Measurements from ENCODE around the gene ATG16L1. TPM values are rescaled to one million over a fixed set of nuclear protein-coding genes. Genes with fewer than 3 reads are reported as not detected.
A peak's percentile ranks its signal among the peaks of the same experiment; 100 is the strongest.

The ATG16L1 gene
- total and polyA plus RNA-seq, 2 of the 4 experiments (the other 2 are of a cell fraction), result 20.0 to 26.2 TPM

DNA sequence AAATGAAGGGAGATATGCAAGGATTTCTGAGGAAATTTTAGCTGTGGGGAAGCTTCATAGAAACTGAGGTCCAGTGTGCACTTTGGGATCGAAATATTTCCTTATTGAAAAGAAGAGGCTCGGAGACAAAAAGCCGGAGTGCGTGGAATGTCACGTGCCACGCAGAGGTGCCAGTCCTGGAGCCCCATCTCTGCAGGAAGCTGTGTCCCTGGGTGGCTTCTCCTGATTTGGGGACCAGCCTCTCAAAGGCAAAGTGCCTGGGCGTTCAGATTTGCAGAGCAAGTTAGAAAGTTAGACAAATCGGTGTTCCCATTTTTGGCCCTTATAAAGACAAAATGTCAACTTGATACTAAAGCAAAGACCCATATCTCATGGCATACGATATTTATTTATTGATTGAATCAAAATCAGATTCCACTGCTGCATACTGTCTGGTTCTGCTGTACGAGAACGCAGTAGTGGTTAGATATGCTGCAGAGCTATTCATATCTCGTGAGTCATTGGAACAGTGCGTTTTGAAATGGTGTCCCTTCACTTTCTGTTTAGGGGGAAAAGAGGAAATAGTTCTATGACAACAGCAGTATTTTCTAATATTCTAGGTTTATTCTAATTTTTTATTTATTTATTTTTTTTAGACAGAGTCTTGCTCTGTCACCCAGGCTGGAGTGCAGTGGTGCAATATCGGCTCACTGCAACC lies 9.1 kb upstream of the ATG16L1 start:
- Histone ChIP-seq H3K4me2 (ENCODE audit: low read depth, low read length) (no peak overlapping the region), H2AK5ac (ENCODE audit: low read depth, low read length) (no peak overlapping the region), H3K14ac (replicated peaks; ENCODE audit: low read depth, low read length) (no peak overlapping the region), H3K23ac (ENCODE audit: low read depth, low read length) (no peak overlapping the region), H4K8ac (ENCODE audit: low read depth in 2 of 2, low read length in 2 of 2) (no peak overlapping the region), H2AK9ac (replicated peaks; ENCODE audit: low read depth, low read length, poor library complexity) (no peak overlapping the region), H3K9me3 (ENCODE audit: control insufficient read depth, insufficient read depth, low read length) (peaks cover 3% of the 10 kb centered on the region; the same call in 1 of the 2 replicates), H2BK5ac (ENCODE audit: low read depth, low read length, poor library complexity, severe bottlenecking) (no peak overlapping the region), H4K5ac (ENCODE audit: low read depth, low read length) (no peak overlapping the region), H2AFZ (replicated peaks; ENCODE audit: low read length, poor library complexity) (no peak overlapping the region), H2BK20ac (ENCODE audit: low read depth, low read length) (no peak overlapping the region), H2BK120ac (ENCODE audit: low read depth, low read length) (no peak overlapping the region), H3K4me3 (ENCODE audit: insufficient read depth, low read depth, low read length) (no peak overlapping the region), H3K9me1 (ENCODE audit: insufficient read depth, low read length) (no peaks in the 10 kb centered on the region), H3K27ac (ENCODE audit: insufficient read depth, low read length) (no peak overlapping the region), H3K9ac (ENCODE audit: low read depth, low read length) (no peak overlapping the region), H4K20me1 (ENCODE audit: insufficient read depth, low read length) (no peaks in the 10 kb centered on the region), H4K91ac (ENCODE audit: insufficient read depth, low read depth, low read length) (no peak overlapping the region), H3K4ac (ENCODE audit: low read depth, low read length) (no peak overlapping the region), H3K56ac (ENCODE audit: extremely low read depth, insufficient read depth, low read length) (no peak overlapping the region), H3K79me1 (ENCODE audit: low read depth in 1 of 2, low read length in 2 of 2) (no peaks in the 10 kb centered on the region), H3K4me1 (ENCODE audit: control insufficient read depth, insufficient read depth, low read length) (no peaks in the 10 kb centered on the region), H2BK15ac (ENCODE audit: low read depth, low read length) (no peak overlapping the region), H3K27me3 (ENCODE audit: control insufficient read depth, insufficient read depth, low read length) (peaks cover 8% of the 10 kb centered on the region; the same call in 1 of the 2 replicates), H3K36me3 (ENCODE audit: control insufficient read depth, insufficient read depth, low read length) (no peaks in the 10 kb centered on the region), H3K18ac (ENCODE audit: low read depth, low read length) (no peak overlapping the region)
- intact Hi-C loops (cut with micrococcal nuclease), result no loop called here
- WGBS, 2 experiments (ENCODE audit: extremely low coverage in 2 of 2, insufficient read length in 1 of 2), result 60% methylated on average over 1 of the region's 14 CpGs; no CpG with 5 or more reads in 1 of the 2 experiments
- BruUV-seq (replicated peaks), result no TSS peak
- TF ChIP-seq POLR2A (IDR thresholded peaks at IDR 0.05; ENCODE audit: low read depth, low read length) (no peak), MAFK (IDR thresholded peaks at IDR 0.05; ENCODE audit: low read depth, low read length) (no peak), NFE2L2 (IDR thresholded peaks at IDR 0.05; ENCODE audit: low read depth, low read length) (no peak), CHD1 (IDR thresholded peaks at IDR 0.05; ENCODE audit: low read depth, low read length) (no peak), SMC3 (IDR thresholded peaks at IDR 0.05; ENCODE audit: low read depth, low read length) (no peak), RCOR1 (IDR thresholded peaks at IDR 0.05; ENCODE audit: insufficient replicate concordance, low read length) (no peak), MXI1 (IDR thresholded peaks at IDR 0.05; ENCODE audit: borderline replicate concordance, low read depth, low read length) (no peak), RAD21 (IDR thresholded peaks at IDR 0.05; ENCODE audit: low read length) (no peak), BHLHE40 (IDR thresholded peaks at IDR 0.05; ENCODE audit: low read depth, low read length) (no peak), CEBPB (IDR thresholded peaks at IDR 0.05; ENCODE audit: low read depth, low read length) (no peak), FOS (IDR thresholded peaks at IDR 0.05; ENCODE audit: low read depth, low read length) (no peak), MAZ (IDR thresholded peaks at IDR 0.05; ENCODE audit: borderline replicate concordance, low read depth, low read length) (no peak), RFX5 (IDR thresholded peaks at IDR 0.05; ENCODE audit: low read depth, low read length) (no peak)
- TF ChIP-seq, protein P1, sequence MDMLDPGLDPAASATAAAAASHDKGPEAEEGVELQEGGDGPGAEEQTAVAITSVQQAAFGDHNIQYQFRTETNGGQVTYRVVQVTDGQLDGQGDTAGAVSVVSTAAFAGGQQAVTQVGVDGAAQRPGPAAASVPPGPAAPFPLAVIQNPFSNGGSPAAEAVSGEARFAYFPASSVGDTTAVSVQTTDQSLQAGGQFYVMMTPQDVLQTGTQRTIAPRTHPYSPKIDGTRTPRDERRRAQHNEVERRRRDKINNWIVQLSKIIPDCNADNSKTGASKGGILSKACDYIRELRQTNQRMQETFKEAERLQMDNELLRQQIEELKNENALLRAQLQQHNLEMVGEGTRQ (IDR thresholded peaks at IDR 0.05; ENCODE audit: low read depth, low read length), result no peak
- TF ChIP-seq, protein P2, sequence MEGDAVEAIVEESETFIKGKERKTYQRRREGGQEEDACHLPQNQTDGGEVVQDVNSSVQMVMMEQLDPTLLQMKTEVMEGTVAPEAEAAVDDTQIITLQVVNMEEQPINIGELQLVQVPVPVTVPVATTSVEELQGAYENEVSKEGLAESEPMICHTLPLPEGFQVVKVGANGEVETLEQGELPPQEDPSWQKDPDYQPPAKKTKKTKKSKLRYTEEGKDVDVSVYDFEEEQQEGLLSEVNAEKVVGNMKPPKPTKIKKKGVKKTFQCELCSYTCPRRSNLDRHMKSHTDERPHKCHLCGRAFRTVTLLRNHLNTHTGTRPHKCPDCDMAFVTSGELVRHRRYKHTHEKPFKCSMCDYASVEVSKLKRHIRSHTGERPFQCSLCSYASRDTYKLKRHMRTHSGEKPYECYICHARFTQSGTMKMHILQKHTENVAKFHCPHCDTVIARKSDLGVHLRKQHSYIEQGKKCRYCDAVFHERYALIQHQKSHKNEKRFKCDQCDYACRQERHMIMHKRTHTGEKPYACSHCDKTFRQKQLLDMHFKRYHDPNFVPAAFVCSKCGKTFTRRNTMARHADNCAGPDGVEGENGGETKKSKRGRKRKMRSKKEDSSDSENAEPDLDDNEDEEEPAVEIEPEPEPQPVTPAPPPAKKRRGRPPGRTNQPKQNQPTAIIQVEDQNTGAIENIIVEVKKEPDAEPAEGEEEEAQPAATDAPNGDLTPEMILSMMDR (conservative IDR thresholded peaks at IDR 0.05; ENCODE audit: low read depth, low read length), result no peak
- TF ChIP-seq, protein P3, sequence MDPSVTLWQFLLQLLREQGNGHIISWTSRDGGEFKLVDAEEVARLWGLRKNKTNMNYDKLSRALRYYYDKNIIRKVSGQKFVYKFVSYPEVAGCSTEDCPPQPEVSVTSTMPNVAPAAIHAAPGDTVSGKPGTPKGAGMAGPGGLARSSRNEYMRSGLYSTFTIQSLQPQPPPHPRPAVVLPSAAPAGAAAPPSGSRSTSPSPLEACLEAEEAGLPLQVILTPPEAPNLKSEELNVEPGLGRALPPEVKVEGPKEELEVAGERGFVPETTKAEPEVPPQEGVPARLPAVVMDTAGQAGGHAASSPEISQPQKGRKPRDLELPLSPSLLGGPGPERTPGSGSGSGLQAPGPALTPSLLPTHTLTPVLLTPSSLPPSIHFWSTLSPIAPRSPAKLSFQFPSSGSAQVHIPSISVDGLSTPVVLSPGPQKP (IDR thresholded peaks at IDR 0.05; ENCODE audit: borderline replicate concordance, low read depth, low read length), result no peak
- CTCF ChIA-PET, result interaction anchor here (1.1 kb wide), 1 partner anchor 9 kb away, joined by 3 read pairs; the partner anchor contains the start of gene ATG16L1
- dilution Hi-C loops (cut with HindIII; ENCODE audit: low sequenced_read_pairs, unreplicated experiment), result no loop called here
- POLR2A ChIA-PET (ENCODE audit: unreplicated experiment), result no interaction called here
- ATAC-seq (ENCODE audit: low read depth) (no peak), DNase-seq (peak; percentile 18)
- in situ Hi-C loops (cut with MboI; ENCODE audit: low sequenced_read_pairs), result no loop called here

All from IMR-90 (cell line).